Activated CD4-positive, alpha-beta T cell treated with anti-CD3 and anti-CD28 coated beads, Interleukin-2, amount 10 ng/mL, durations not matched to agents 7 days and 5 days (primary cell): ENCODE results near the gene DNAJB6. TPM values are rescaled to one million over a fixed set of nuclear protein-coding genes. Genes with fewer than 3 reads are reported as not detected.

Experiments
- CTCF ChIA-PET: fragments of 350-600 bp; sonication (Branson Sonifier 250); formaldehyde crosslinking; loops from one replicate; lab custom pipeline; 2021; ENCODE audit warnings: antibody characterized with exemption; lab: Charles Lee
- POLR2A ChIA-PET: fragments of 350-600 bp; sonication (Branson Sonifier 250); formaldehyde crosslinking; loops from one replicate; lab custom pipeline; 2021; ENCODE audit warnings: antibody characterized with exemption; lab: Charles Lee
- DNase-seq: peaks from one replicate; pipeline ENCODE4 v3.0.0-alpha.2; 2020
- H3K27ac Mint-ChIP-seq: one replicate; pipeline ENCODE4 v1.8.0; 2021; ENCODE audit warnings: mild to moderate bottlenecking, moderate library complexity, mixed read lengths
- H3K27me3 Mint-ChIP-seq: one replicate; pipeline ENCODE4 v1.8.0; 2021; ENCODE audit warnings: mixed read lengths
- H3K36me3 Mint-ChIP-seq: one replicate; pipeline ENCODE4 v1.8.0; 2021; ENCODE audit warnings: low read depth, mixed read lengths
- H3K4me1 Mint-ChIP-seq: one replicate; pipeline ENCODE4 v1.8.0; 2021; ENCODE audit warnings: mixed read lengths
- H3K4me3 Mint-ChIP-seq: one replicate; pipeline ENCODE4 v1.8.0; 2021; ENCODE audit warnings: mild to moderate bottlenecking, moderate library complexity, mixed read lengths
- H3K9me3 Mint-ChIP-seq: one replicate; pipeline ENCODE4 v1.8.0; 2021; ENCODE audit warnings: mixed read lengths
- total RNA-seq, 2 experiments: library from RNA; stranded (reverse); gene quantifications; one replicate each; pipeline ENCODE4 v1.2.3, GENCODE V29; 2021

The DNAJB6 gene
- 10 to 100 TPM; 67.8 to 68.9 TPM for total RNA-seq

DNA sequence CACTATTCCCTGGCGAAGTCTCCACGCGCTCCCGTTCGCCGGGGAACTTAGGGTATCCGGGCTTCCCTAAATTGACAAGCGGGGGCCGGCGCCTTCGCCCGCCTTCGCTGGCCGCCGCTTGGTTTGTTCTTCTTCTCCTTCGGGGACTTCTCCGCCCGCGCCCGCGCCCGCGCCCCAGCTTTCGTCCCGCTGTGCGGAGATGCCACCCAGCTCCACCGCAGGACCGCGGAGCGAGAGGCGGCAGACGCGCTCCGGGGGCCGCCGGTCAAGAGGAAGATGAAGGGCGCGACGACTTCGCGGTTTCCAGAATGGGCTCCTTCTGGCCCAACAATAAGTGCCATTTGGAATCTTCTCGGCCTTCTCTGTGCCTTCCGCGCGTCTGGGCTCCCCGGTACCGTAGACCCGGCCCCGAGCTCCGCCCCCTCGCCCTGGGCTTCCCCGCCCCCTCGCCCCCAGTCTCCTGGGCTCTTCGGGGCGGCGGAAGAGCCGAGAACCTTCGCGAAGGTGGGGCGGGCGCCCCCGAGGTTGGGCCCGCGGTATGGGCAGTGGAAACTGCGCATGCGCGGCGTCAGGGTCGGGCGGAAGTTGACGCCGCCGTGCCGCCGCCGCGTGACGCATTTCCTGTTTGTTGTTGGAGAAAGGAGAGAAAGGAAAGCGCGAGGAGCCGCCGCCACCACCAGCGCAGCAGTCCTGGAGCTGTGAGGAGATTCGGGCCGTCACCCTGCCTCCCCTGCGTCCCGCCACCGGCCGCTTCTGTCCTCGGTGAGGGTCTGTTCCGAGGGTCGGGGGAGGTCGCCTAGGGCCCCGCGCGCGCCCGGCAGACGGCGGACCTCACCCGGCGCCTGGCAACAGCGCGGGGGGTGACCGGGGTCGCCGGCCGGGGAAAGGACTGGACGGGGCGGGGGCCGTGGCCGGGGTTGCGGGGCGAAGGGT lies at the start of gene DNAJB6:
TSS of gene DNAJB6 (plus strand) at position 622 of the 933 bp plus-strand sequence. CDS start 21,569 bp downstream, outside the sequence.
- H3K27me3 Mint-ChIP-seq = peaks cover 12% of the 10 kb centered on the region
- DNase-seq = peak; percentile 95
- H3K4me1 Mint-ChIP-seq = peaks cover 44% of the 10 kb centered on the region
- CTCF ChIA-PET = interaction anchor here (0.7 to 1.5 kb wide), 3 partner anchors 9 to 11 kb away, joined by 3 to 4 read pairs (median 3); no protein-coding TSS in a partner anchor
- peak within 1 kb of the TSS; percentile 98 for H3K27ac Mint-ChIP-seq
- no peaks in the 10 kb centered on the region for H3K9me3 Mint-ChIP-seq
- H3K36me3 Mint-ChIP-seq = peaks cover 14% of the 10 kb centered on the region
- POLR2A ChIA-PET = interaction anchor here (0.7 kb wide), 1 partner anchor 167 kb away, joined by 6 read pairs; no protein-coding TSS in a partner anchor
- peak within 1 kb of the TSS; percentile 96 for H3K4me3 Mint-ChIP-seq

- Mint-ChIP-seq H3K36me3 (no peaks in the 10 kb centered on the region), H3K4me3 (no peak overlapping the region), H3K9me3 (no peaks in the 10 kb centered on the region), H3K27ac (no peak overlapping the region), H3K27me3 (no peaks in the 10 kb centered on the region), H3K4me1 (no peaks in the 10 kb centered on the region)
- ChIA-PET CTCF (no interaction called here), POLR2A (no interaction called here)
- no peak for DNase-seq
These were observed 45.3 kb upstream of the DNAJB6 start for GRCh38 chr7:157291404-157292080.

GRCh38 chr7:157292258-157292657 lies 44.5 kb upstream of the DNAJB6 start:
- Mint-ChIP-seq H3K9me3 (no peaks in the 10 kb centered on the region), H3K27me3 (peaks cover 3% of the 10 kb centered on the region), H3K4me1 (no peaks in the 10 kb centered on the region), H3K27ac (no peak overlapping the region), H3K36me3 (no peaks in the 10 kb centered on the region), H3K4me3 (no peak overlapping the region)
- ChIA-PET CTCF (interaction anchor here (0.7 kb wide), 1 partner anchor 25 kb away, joined by 3 read pairs; no protein-coding TSS in a partner anchor), POLR2A (no interaction called here)
- DNase-seq = no peak

- H3K9me3 Mint-ChIP-seq = no peaks in the 10 kb centered on the region
- POLR2A ChIA-PET = no interaction called here
- H3K27me3 Mint-ChIP-seq = peaks cover 4% of the 10 kb centered on the region
- no peaks in the 10 kb centered on the region for H3K4me1 Mint-ChIP-seq
- H3K4me3 Mint-ChIP-seq = no peak overlapping the region
- CTCF ChIA-PET = interaction anchor here (0.7 to 1.0 kb wide), 3 partner anchors 9 to 29 kb away, joined by 3 to 7 read pairs (median 3); no protein-coding TSS in a partner anchor
- DNase-seq = no peak
- H3K27ac Mint-ChIP-seq = no peak overlapping the region
- no peaks in the 10 kb centered on the region for H3K36me3 Mint-ChIP-seq
These were observed 43.9 kb upstream of the DNAJB6 start for GRCh38 chr7:157292770-157293412.

- peaks cover 4% of the 10 kb centered on the region for H3K27me3 Mint-ChIP-seq
- POLR2A ChIA-PET = no interaction called here
- no peak overlapping the region for H3K4me3 Mint-ChIP-seq
- no peaks in the 10 kb centered on the region for H3K9me3 Mint-ChIP-seq
- no peaks in the 10 kb centered on the region for H3K4me1 Mint-ChIP-seq
- CTCF ChIA-PET = interaction anchor here (0.6 to 1.4 kb wide), 4 partner anchors 9 to 1469 kb away, joined by 3 to 7 read pairs (median 4); no protein-coding TSS in a partner anchor
- DNase-seq = no peak
- no peaks in the 10 kb centered on the region for H3K36me3 Mint-ChIP-seq
- no peak overlapping the region for H3K27ac Mint-ChIP-seq
These were observed 43.4 kb upstream of the DNAJB6 start for GRCh38 chr7:157293413-157293788.

- no peak overlapping the region for H3K27ac Mint-ChIP-seq
These were observed 42.0 kb upstream of the DNAJB6 start for GRCh38 chr7:157294773-157295172.

GRCh38 chr7:157295338-157295737 lies 41.5 kb upstream of the DNAJB6 start:
- ChIA-PET CTCF (interaction anchor here (1.3 to 1.4 kb wide), 2 partner anchors 12 to 21 kb away, joined by 3 to 5 read pairs; no protein-coding TSS in a partner anchor), POLR2A (no interaction called here)
- peaks cover 5% of the 10 kb centered on the region for H3K36me3 Mint-ChIP-seq
- no peak overlapping the region for H3K4me3 Mint-ChIP-seq
- H3K9me3 Mint-ChIP-seq = no peaks in the 10 kb centered on the region
- H3K27me3 Mint-ChIP-seq = peaks cover 4% of the 10 kb centered on the region
- no peak overlapping the region for H3K27ac Mint-ChIP-seq
- no peak for DNase-seq
- H3K4me1 Mint-ChIP-seq = peaks cover 12% of the 10 kb centered on the region

More at GRCh38 chr7:157294773-157295172, 42.0 kb upstream of the DNAJB6 start:
- H3K4me3 Mint-ChIP-seq = no peak overlapping the region
- H3K9me3 Mint-ChIP-seq = no peaks in the 10 kb centered on the region
- ChIA-PET POLR2A (no interaction called here), CTCF (interaction anchor here (0.9 to 1.4 kb wide), 3 partner anchors 12 to 31 kb away, joined by 3 to 6 read pairs (median 5); no protein-coding TSS in a partner anchor)
- no peak for DNase-seq
- H3K36me3 Mint-ChIP-seq = peaks cover 5% of the 10 kb centered on the region
- peaks cover 11% of the 10 kb centered on the region for H3K4me1 Mint-ChIP-seq
- peaks cover 4% of the 10 kb centered on the region for H3K27me3 Mint-ChIP-seq

DNA sequence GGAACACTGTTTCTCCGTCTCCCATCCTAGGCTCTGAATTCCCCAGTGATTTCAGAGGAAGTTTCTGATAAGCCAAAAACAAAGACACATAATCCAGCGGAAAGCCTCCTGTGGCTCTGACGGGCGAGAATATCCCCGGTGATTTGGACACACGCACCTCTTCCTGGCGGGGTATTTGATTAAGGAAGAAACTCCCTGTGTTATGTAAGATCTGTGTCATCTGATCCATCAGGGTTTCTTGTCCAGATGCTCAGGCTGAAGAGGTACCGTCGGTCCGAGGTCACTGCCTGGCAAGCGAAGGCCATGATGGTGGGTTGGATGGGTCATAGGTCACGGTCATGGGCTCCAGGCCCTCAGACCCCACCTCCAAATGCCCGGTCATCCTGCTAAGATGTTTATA lies 39.6 kb upstream of the DNAJB6 start:
- H3K9me3 Mint-ChIP-seq = no peaks in the 10 kb centered on the region
- ChIA-PET POLR2A (no interaction called here), CTCF (interaction anchor here (1.3 kb wide), 1 partner anchor 15 kb away, joined by 3 read pairs; no protein-coding TSS in a partner anchor)
- no peak overlapping the region for H3K4me3 Mint-ChIP-seq
- peaks cover 5% of the 10 kb centered on the region for H3K36me3 Mint-ChIP-seq
- H3K4me1 Mint-ChIP-seq = peaks cover 26% of the 10 kb centered on the region
- no peak for DNase-seq
- peaks cover 4% of the 10 kb centered on the region for H3K27me3 Mint-ChIP-seq
- no peak overlapping the region for H3K27ac Mint-ChIP-seq

DNA sequence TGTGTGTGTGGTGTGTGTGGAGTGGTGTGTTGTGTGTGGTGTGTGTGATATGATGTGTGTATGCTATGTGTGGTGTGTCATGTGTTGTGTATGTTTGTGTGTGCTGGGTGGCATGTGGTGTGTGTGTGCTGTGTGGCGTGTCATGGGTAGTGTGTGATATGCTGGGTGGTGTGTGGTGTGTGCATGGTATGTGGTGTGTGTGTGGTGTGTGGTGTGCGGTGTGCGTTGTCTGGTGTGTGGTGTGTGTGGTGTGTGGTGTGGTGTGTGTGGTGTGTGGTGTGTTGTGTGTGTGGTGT lies 37.5 kb upstream of the DNAJB6 start:
- peaks cover 4% of the 10 kb centered on the region for H3K27me3 Mint-ChIP-seq
- peaks cover 38% of the 10 kb centered on the region for H3K4me1 Mint-ChIP-seq
- H3K9me3 Mint-ChIP-seq = no peaks in the 10 kb centered on the region
- H3K36me3 Mint-ChIP-seq = peaks cover 5% of the 10 kb centered on the region
- ChIA-PET POLR2A (no interaction called here), CTCF (interaction anchor here (1.0 kb wide), 1 partner anchor 25 kb away, joined by 5 read pairs; no protein-coding TSS in a partner anchor)
- DNase-seq = no peak
- peak overlapping the region; percentile 37 for H3K4me3 Mint-ChIP-seq
- H3K27ac Mint-ChIP-seq = peak overlapping the region; percentile 65

DNA sequence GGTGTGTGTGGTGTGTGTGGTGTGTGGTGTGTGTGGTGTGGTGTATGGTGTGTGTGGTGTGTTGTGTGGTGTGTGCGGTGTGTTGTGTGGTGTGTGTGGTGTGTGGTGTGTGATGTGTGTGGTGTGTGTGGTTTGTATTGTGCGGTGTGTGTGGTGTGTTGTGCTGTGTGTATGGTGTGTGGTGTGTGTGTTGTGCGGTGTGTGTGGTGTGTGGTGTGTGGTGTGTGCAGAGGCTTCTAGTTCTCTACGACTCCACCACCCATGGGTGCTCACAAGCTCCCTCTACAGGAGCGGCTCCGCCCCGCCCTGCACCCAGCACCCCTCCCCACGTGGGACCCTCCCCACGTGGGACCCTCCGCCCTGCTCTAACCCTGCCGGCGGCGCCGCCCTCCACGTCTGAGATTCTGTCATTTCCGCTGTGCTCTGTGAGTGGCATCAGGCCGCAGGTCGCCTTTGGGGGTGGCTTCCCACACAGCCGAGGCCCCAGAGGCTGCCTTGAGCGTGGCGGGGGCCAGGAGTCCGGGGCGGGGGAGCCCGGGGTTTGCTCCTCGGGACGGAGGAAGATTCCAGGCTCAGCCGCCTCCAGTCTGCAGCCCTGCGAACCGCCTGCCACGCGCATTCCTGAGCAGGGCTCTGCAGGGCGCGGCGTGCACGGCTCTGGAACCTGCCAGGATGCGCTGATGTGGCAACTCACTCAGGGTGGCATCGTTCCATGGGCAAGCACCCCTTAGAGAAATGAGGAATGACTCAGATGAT lies 37.0 kb upstream of the DNAJB6 start:
- H3K4me1 Mint-ChIP-seq = peaks cover 38% of the 10 kb centered on the region
- peak; percentile 46 for DNase-seq
- peaks cover 4% of the 10 kb centered on the region for H3K27me3 Mint-ChIP-seq
- POLR2A ChIA-PET = no interaction called here
- H3K4me3 Mint-ChIP-seq = peak overlapping the region; percentile 37
- CTCF ChIA-PET = interaction anchor here (1.0 to 1.4 kb wide), 2 partner anchors 14 to 26 kb away, joined by 3 to 5 read pairs; no protein-coding TSS in a partner anchor
- H3K36me3 Mint-ChIP-seq = peaks cover 5% of the 10 kb centered on the region
- H3K9me3 Mint-ChIP-seq = no peaks in the 10 kb centered on the region
- H3K27ac Mint-ChIP-seq = peak overlapping the region; percentile 65

DNA sequence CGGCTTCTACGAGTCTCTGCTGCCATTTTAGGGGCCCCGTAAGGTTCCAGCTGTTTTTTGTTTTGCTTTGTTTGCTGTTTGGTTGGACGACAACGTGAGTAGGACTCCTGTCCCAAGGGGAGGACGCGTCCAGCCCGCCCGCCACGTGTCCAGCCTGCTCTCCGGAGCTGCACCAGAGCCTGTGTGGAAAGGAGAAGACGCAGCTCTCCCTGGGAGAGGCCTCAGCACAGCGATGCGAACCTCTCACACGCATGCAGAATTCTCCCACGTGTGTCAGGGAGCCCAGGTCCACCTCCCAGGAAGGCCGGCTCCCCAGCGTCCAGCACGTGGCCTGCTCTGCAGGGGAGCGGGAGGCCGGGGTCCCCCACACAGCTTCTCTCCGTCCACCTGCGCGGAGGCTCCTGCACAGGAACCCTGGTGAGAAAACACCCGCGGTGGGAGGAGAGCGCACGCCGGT lies 36.4 kb upstream of the DNAJB6 start:
- CTCF ChIA-PET = interaction anchor here (1.0 to 1.4 kb wide), 2 partner anchors 14 to 26 kb away, joined by 3 to 5 read pairs; no protein-coding TSS in a partner anchor
- peak overlapping the region; percentile 97 for H3K27ac Mint-ChIP-seq
- DNase-seq = no peak
- H3K4me1 Mint-ChIP-seq = peaks cover 38% of the 10 kb centered on the region
- H3K4me3 Mint-ChIP-seq = no peak overlapping the region
- peaks cover 5% of the 10 kb centered on the region for H3K36me3 Mint-ChIP-seq
- peaks cover 4% of the 10 kb centered on the region for H3K27me3 Mint-ChIP-seq
- POLR2A ChIA-PET = no interaction called here
- H3K9me3 Mint-ChIP-seq = no peaks in the 10 kb centered on the region
